ENCODE measurements around the gene ZEB2. TPM values are rescaled to one million over a fixed set of nuclear protein-coding genes. Genes with fewer than 3 reads are reported as not detected.

The ZEB2 gene
- total and polyA plus RNA-seq, 2 of the 8 experiments (the other 6 are each of a cell fraction or from before 2014, with no cell fraction given) = 0.38 TPM; not detected in 1

DNA sequence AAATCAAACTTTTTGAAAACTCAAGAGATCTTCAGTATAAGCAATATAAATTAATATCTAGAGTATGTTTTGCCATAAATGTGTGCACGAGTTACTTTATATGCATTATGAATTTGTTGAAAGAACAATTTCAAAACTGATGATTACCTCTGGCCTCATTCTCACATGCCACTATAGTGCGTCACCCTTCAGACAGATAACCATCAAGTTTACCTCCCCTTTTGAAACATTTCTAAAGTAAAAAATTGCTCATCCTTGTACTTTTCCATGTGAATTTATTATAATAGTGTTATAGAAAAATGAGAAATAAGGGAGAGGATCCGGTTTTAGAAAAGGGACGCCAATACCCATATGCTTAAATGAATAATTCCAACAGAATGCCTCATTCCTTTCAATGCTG is 38.3 kb downstream of the ZEB2 start:
- Histone ChIP-seq H3K4me2 (ENCODE audit: insufficient read depth in 1 of 2, low read depth in 2 of 2, low read length in 2 of 2) (no peak overlapping the region), H2BK12ac (ENCODE audit: low read depth, low read length) (no peak overlapping the region), H2AFZ (ENCODE audit: low read length) (no peak overlapping the region), H3K18ac (ENCODE audit: extremely low read depth, low read length) (no peak overlapping the region), H3K23me2 (ENCODE audit: low read depth, low read length) (no peaks in the 10 kb centered on the region), H3K27ac (ENCODE audit: low read depth, low read length) (no peak overlapping the region), H2AK5ac (ENCODE audit: low read depth, low read length) (no peak overlapping the region), H4K5ac (ENCODE audit: insufficient read length, low read depth, low read length) (no peak overlapping the region), H2BK120ac (replicated peaks; ENCODE audit: low read depth, low read length) (no peak overlapping the region), H3K56ac (replicated peaks; ENCODE audit: insufficient read length, low read depth, low read length) (no peak overlapping the region), H3K79me1 (ENCODE audit: low read depth, low read length) (no peaks in the 10 kb centered on the region), H3K79me2 (ENCODE audit: control insufficient read depth in 1 of 2, insufficient read depth in 2 of 2, low read length in 2 of 2) (no peaks in the 10 kb centered on the region), H3K9ac (replicated peaks in 1 of 4; ENCODE audit: extremely low read depth in 1 of 4, low read depth in 3 of 4, low read length in 3 of 4) (no peak overlapping the region), H3K27me3 (replicated peaks in 1 of 4; ENCODE audit: control insufficient read depth in 3 of 4, extremely low read depth in 1 of 4, insufficient read depth in 3 of 4, low read length in 3 of 4) (no peaks in the 10 kb centered on the region), H3K4me1 (replicated peaks in 1 of 4; ENCODE audit: control insufficient read depth in 3 of 4, insufficient read depth in 4 of 4, low read length in 3 of 4) (peaks cover 0 to 18% (median 9%) of the 10 kb centered on the region in 4 experiments; a peak in 5 of 7 replicates), H3K36me3 (ENCODE audit: control insufficient read depth in 2 of 4, insufficient read depth in 4 of 4, low read length in 3 of 4) (no peaks in the 10 kb centered on the region), H3K23ac (ENCODE audit: insufficient read length) (no peak overlapping the region), H2BK15ac (ENCODE audit: low read length) (no peak overlapping the region), H4K8ac (ENCODE audit: extremely low read depth, insufficient read depth, low read length) (no peak overlapping the region), H4K91ac (replicated peaks; ENCODE audit: insufficient read length, low read length) (no peak overlapping the region), H4K20me1 (replicated peaks in 1 of 2; ENCODE audit: control insufficient read depth in 1 of 2, insufficient read depth in 2 of 2, low read length in 2 of 2) (no peaks in the 10 kb centered on the region), H3K9me3 (ENCODE audit: insufficient read depth in 2 of 2, low read depth in 1 of 2, low read length in 1 of 2) (no peaks in the 10 kb centered on the region), H2BK5ac (ENCODE audit: low read depth, low read length) (no peak overlapping the region), H3K4me3 (ENCODE audit: extremely low read depth in 1 of 4, insufficient read depth in 2 of 4, low read depth in 3 of 4, low read length in 4 of 4) (no peak overlapping the region), H3K4ac (replicated peaks; ENCODE audit: insufficient read length, low read depth, low read length) (no peak overlapping the region), H2BK20ac (ENCODE audit: low read length) (no peak overlapping the region), H3K14ac (ENCODE audit: insufficient read length) (no peak overlapping the region)
- POLR2A ChIA-PET (ENCODE audit: partially characterized antibody) = no interaction called here
- CTCF ChIA-PET (ENCODE audit: partially characterized antibody) = no interaction called here
- FAIRE-seq (no peak), DNase-seq (ENCODE audit: low read depth in 1 of 2, low spot score in 2 of 2) (no peak)
- 88% methylated on average over 4 of the region's 4 CpGs; no CpG with 5 or more reads in 1 of the 2 experiments for WGBS, 2 experiments (ENCODE audit: extremely low coverage in 1 of 2, insufficient coverage in 1 of 2, insufficient read length in 1 of 2, insufficient replicate concordance in 2 of 2, low coverage in 1 of 2, low lambda C conversion rate in 2 of 2, missing lambda C conversion rate in 1 of 2)
- TF ChIP-seq CBX8 (IDR thresholded peaks at IDR 0.05; ENCODE audit: borderline replicate concordance, low read depth, low read length) = no peak
- TF ChIP-seq CREB1 (IDR thresholded peaks at IDR 0.05) = no peak
- TF ChIP-seq HDAC2 (IDR thresholded peaks at IDR 0.05; ENCODE audit: borderline replicate concordance in 1 of 2, low read depth in 2 of 2, low read length in 2 of 2) = no peak
- TF ChIP-seq POLR2AphosphoS5 (IDR thresholded peaks at IDR 0.05; ENCODE audit: low read depth, low read length) = no peak
- TF ChIP-seq RAD21 (IDR thresholded peaks at IDR 0.05 in 1 of 2, conservative IDR thresholded peaks at IDR 0.05 in 1 of 2; ENCODE audit: low read depth in 2 of 2, low read length in 2 of 2) = no peak
- TF ChIP-seq EZH2 (IDR thresholded peaks at IDR 0.05; ENCODE audit: low read depth, low read length, severe bottlenecking) = no peak
- TF ChIP-seq SIRT6 (IDR thresholded peaks at IDR 0.05; ENCODE audit: low read length) = no peak
- no peak for TF ChIP-seq NANOG (IDR thresholded peaks at IDR 0.05; ENCODE audit: insufficient read depth, low read depth, low read length, poor library complexity, severe bottlenecking)
- no peak for TF ChIP-seq SP1 (IDR thresholded peaks at IDR 0.05; ENCODE audit: low read depth, low read length)
- TF ChIP-seq RFX5 (IDR thresholded peaks at IDR 0.05; ENCODE audit: borderline replicate concordance, low read depth, low read length) = no peak
- no peak for TF ChIP-seq ATF3 (IDR thresholded peaks at IDR 0.05; ENCODE audit: insufficient read depth, low read depth, low read length)
- TF ChIP-seq CHD1 (IDR thresholded peaks at IDR 0.05; ENCODE audit: low read depth, low read length) = no peak
- no peak for TF ChIP-seq YY1 (IDR thresholded peaks at IDR 0.05; ENCODE audit: low read depth, low read length)
- no peak for TF ChIP-seq SP4 (IDR thresholded peaks at IDR 0.05; ENCODE audit: low read length)
